HepG2 (cell line): Measurements from ENCODE around the gene VSNL1. TPM values are rescaled to one million over a fixed set of nuclear protein-coding genes. Genes with fewer than 3 reads are reported as not detected.

Source experiments
- ATAC-seq: fragments of 200-7000 bp; cut with Tn5 transposase; 3 replicates; pipeline ENCODE4 v1.9.1; 2020; ENCODE audit warnings: mild to moderate bottlenecking, moderate library complexity
- BruUV-seq: library from RNA; stranded (reverse); fragments of 400-500 nt; replicated peaks from 2 replicates; lab custom pipeline; 2021; lab: Mats Ljungman, UMichigan
- CTCF ChIA-PET: fragments of 300-600 bp; formaldehyde crosslinking; extraction: SDS; loops from one replicate; lab custom pipeline; 2021; ENCODE audit warnings: low total read pairs, inconsistent platforms, low intra/inter-chr PET ratio; lab: Yijun Ruan, JAX
- POLR2A ChIA-PET: fragments of 350-600 bp; sonication (Branson Sonifier 250); formaldehyde crosslinking; loops from one replicate; lab custom pipeline; 2020; ENCODE audit warnings: antibody characterized with exemption, inconsistent platforms; lab: Yijun Ruan, JAX
- DNase-seq: peaks from one replicate; pipeline ENCODE4 v3.0.0-alpha.2; 2015; ENCODE audit warnings: low spot score
- FAIRE-seq: peaks from 3 replicates; lab custom pipeline; 2011; peaks lifted over from hg19 to GRCh38; lab: Jason Lieb, UNC
- H2AFZ ChIP-seq: one replicate; pipeline ENCODE4 v1.6.1; 2011; ENCODE audit warnings: low read length, inconsistent platforms
- H3K27ac ChIP-seq: fragments of 300-600 bp; 3 replicates; pipeline ENCODE4 v1.8.0; 2011; ENCODE audit warnings: mixed run types, mild to moderate bottlenecking, mixed read lengths, low read length, inconsistent platforms; ENCODE audit not compliant: insufficient read depth; ENCODE audit errors: extremely low read length
- H3K27me3 ChIP-seq, 2 experiments: fragments of 200-600 bp in 1 of 2; 2 replicates in 1 of 2; 3 replicates in 1 of 2; pipeline versions ENCODE4 v1.6.0 to v1.8.0; 2011; ENCODE audit warnings: low read length in 2 of 2, mild to moderate bottlenecking in 2 of 2, moderate library complexity in 2 of 2, inconsistent platforms in 1 of 2; ENCODE audit not compliant: insufficient read depth in 2 of 2, control insufficient read depth in 1 of 2
- H3K36me3 ChIP-seq, 2 experiments: fragments of 200-600 bp in 1 of 2; replicated peaks in 1 of 2; 2 replicates in 1 of 2; 3 replicates in 1 of 2; pipeline versions ENCODE4 v1.5.1 to v1.8.0; 2011; ENCODE audit warnings: low read length in 2 of 2, inconsistent platforms in 1 of 2; ENCODE audit not compliant: insufficient read depth in 2 of 2, control insufficient read depth in 1 of 2
- H3K4me1 ChIP-seq: 2 replicates; pipeline ENCODE4 v1.5.1; 2012; ENCODE audit warnings: low read length, inconsistent platforms; ENCODE audit not compliant: insufficient read depth
- H3K4me2 ChIP-seq: 2 replicates; pipeline ENCODE4 v1.6.0; 2011; ENCODE audit warnings: low read depth, low read length, inconsistent platforms
- H3K4me3 ChIP-seq, 3 experiments: fragments of 200-600 bp in 1 of 3; sonication (generic), shearing (Covaris generic) in 1 of 3; replicated peaks in 1 of 3; 2 replicates each; pipeline ENCODE4 v1.5.1; 2011 to 2016; ENCODE audit warnings: low read length in 3 of 3, inconsistent platforms in 2 of 3, low read depth in 2 of 3, mild to moderate bottlenecking in 2 of 3, control low read depth in 1 of 3, mixed read lengths in 1 of 3; ENCODE audit not compliant: insufficient read depth in 1 of 3
- H3K79me2 ChIP-seq: one replicate; pipeline ENCODE4 v1.6.1; 2011; ENCODE audit warnings: low read length, inconsistent platforms; ENCODE audit not compliant: insufficient read depth
- H3K9ac ChIP-seq: 2 replicates; pipeline ENCODE4 v1.6.0; 2011; ENCODE audit warnings: mild to moderate bottlenecking, low read depth, low read length, inconsistent platforms; ENCODE audit not compliant: insufficient read depth
- H3K9me3 ChIP-seq: 2 replicates; pipeline ENCODE4 v1.5.1; 2012; ENCODE audit warnings: mild to moderate bottlenecking, low read length
- H4K20me1 ChIP-seq: 2 replicates; pipeline ENCODE4 v1.6.0; 2011; ENCODE audit warnings: inconsistent platforms, mild to moderate bottlenecking, low read length, moderate library complexity; ENCODE audit not compliant: insufficient read depth
- HMG20B ChIP-seq: conservative IDR thresholded peaks from 2 replicates; pipeline ENCODE4 v1.6.1; 2016; ENCODE audit warnings: missing genetic modification reagents, missing compliant biosample characterization
- KDM1A ChIP-seq: IDR thresholded peaks from 2 replicates; pipeline ENCODE4 v1.6.1; 2016; ENCODE audit warnings: missing compliant biosample characterization
- RELA ChIP-seq: sonication (generic); formaldehyde crosslinking; IDR thresholded peaks from 2 replicates; pipeline ENCODE4 v1.4.0; 2020; ENCODE audit warnings: missing genetic modification reagents
- TBX3 ChIP-seq: fragments of 450-650 bp; IDR thresholded peaks from 2 replicates; pipeline ENCODE4 v1.6.1; 2017; ENCODE audit warnings: antibody characterized with exemption, mild to moderate bottlenecking, inconsistent platforms, borderline replicate concordance
- ZNF629 ChIP-seq: sonication (generic); formaldehyde crosslinking; conservative IDR thresholded peaks from 2 replicates; pipeline ENCODE4 v1.5.0; 2020; ENCODE audit warnings: missing genetic modification reagents
- WGBS: methylation state at CpG from one replicate; pipeline ENCODE4 v1.1.6; 2017; ENCODE audit warnings: low lambda C conversion rate; 5-methylcytosine and 5-hydroxymethylcytosine counted together
- in situ Hi-C: cut with HindIII; loops from 2 replicates; pipeline ENCODE4 v1.10.0; 2017; ENCODE audit warnings: low pct_unique_long_range_greater_than_20kb; ENCODE audit not compliant: extremely low pct_ligation_motif_present
- intact Hi-C: fragments of 100-400 bp; cut with micrococcal nuclease; formaldehyde crosslinking; loops from one replicate; pipeline ENCODE4 v1.10.0; 2022; ENCODE audit not compliant: unreplicated experiment
- polyA plus RNA-seq, 8 experiments: library from polyadenylated mRNA; depleted of rRNA in 3 of 8; stranded (reverse) in 7 of 8; unstranded in 1 of 8; fragments of >200 nt; fragmentation: Illumina TruSeq in 4 of 8; extraction: Trizol in 4 of 8; gene quantifications; 2 replicates each; pipeline versions ENCODE4 v1.2.1 to v1.2.3, GENCODE V29; 2011 to 2016; ENCODE audit warnings: low read depth in 4 of 8, missing spikeins in 1 of 8, mixed read lengths in 1 of 8; ENCODE audit not compliant: insufficient read depth in 1 of 8
- total RNA-seq, 5 experiments: library from RNA; depleted of rRNA; stranded (reverse); fragments of >200 nt; fragmentation: Illumina TruSeq; extraction: Trizol; gene quantifications; 2 replicates each; pipeline ENCODE4 v1.2.3, GENCODE V29; 2016; ENCODE audit warnings: low read depth in 1 of 5
- TF ChIP-seq, protein P1 (sequence below): sonication (generic); formaldehyde crosslinking; conservative IDR thresholded peaks from 2 replicates; pipeline ENCODE4 v1.5.0; 2020; ENCODE audit warnings: missing genetic modification reagents

VSNL1 gene
- total and polyA plus RNA-seq, 2 of the 13 experiments (the other 11 are each of a cell fraction or from before 2014, with no cell fraction given) = 63.2 to 95.9 TPM

DNA sequence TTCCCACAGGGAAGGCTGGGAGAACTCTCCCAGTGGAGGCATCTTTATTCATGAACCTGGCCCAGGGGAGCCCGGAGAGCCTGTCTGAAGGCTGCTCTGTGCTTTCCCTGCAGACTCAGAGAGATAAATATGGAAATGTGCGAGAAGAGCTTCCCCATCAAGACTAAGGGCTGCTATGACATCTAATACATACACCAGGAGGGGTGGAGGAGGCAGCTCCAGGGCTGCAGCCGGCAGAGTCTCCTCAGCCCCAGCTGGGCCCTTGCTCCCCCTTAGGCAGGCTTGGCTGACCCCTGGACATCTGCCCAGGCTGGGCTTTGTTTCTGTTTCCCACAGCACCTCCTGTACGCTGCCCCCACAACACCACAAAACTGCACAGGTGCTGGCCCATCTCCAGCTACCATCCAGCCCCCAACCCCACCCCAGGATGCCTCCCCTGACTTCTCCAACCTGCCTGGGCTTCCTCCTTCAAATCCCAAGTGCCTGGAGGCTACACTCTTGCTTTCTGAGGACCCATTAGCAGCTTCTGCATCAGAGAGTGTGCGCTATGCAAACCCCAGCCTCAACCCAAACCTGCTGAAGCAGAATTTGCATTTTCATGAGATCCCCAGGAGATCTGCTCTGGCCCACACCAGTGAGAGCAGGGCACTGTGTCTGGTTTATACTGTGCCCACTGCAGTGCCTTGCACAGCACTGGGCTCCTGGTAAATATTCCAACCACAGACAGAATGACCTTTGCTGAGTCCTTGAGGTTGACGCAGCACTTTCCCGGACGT lies 96.8 kb downstream of the VSNL1 start:
- CTCF ChIA-PET = no interaction called here
- intact Hi-C loops (no loop called here), in situ Hi-C loops (no loop called here)
- Histone ChIP-seq H3K79me2 (no peaks in the 10 kb centered on the region), H3K27me3 (no peaks in the 10 kb centered on the region), H3K9me3 (no peaks in the 10 kb centered on the region), H3K36me3 (peaks cover 11 to 34% of the 10 kb centered on the region in 2 experiments), H3K4me2 (no peak overlapping the region), H4K20me1 (peaks cover 10% of the 10 kb centered on the region), H2AFZ (no peak overlapping the region), H3K9ac (no peak overlapping the region), H3K4me3 (no peak overlapping the region), H3K4me1 (no peaks in the 10 kb centered on the region), H3K27ac (no peak overlapping the region)
- 94% methylated on average over 8 of the region's 8 CpGs for WGBS
- TF ChIP-seq TBX3 = no peak
- POLR2A ChIA-PET = no interaction called here
- no TSS peak for BruUV-seq
- DNase-seq (no peak), FAIRE-seq (no peak), ATAC-seq (peak; percentile 29)

DNA sequence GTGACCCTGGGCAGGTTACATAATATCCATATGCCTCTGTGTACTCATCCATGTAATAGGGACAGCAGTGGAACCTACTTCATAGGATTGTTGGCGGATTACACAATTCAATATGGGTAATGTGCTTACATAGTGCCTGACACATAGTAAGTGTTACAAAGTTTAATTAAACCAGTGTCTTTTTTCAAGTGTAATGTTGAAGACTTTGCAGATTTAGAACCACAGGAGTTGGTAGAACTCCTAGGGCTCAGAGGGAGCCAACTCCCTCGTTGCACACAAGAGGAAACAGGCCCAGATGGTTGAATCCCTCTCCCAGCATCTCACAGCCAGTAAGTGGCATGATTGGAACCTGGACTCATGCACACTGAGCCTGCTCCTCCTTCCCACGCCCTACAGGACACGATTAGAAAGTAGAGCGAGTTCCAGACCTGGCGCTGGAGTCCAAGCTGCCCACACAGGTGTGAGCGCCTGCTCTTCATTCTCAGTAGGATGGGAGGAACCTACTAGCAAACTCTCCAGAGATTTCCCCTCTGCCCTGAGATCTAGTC lies 97.8 kb downstream of the VSNL1 start:
- no peak overlapping the region for H2AFZ ChIP-seq
- peaks cover 12 to 42% of the 10 kb centered on the region in 2 experiments for H3K36me3 ChIP-seq
- no peak for ATAC-seq
- POLR2A ChIA-PET = no interaction called here
- no peak overlapping the region for H3K27ac ChIP-seq
- in situ Hi-C loops = no loop called here
- TF ChIP-seq RELA (CRISPR knock-in tag) (no peak), KDM1A (peak; percentile 23; the same call in 1 of the 2 replicates), ZNF629 (CRISPR knock-in tag) (peak; percentile 85), HMG20B (CRISPR knock-in tag) (no peak)
- TF ChIP-seq, protein P1, sequence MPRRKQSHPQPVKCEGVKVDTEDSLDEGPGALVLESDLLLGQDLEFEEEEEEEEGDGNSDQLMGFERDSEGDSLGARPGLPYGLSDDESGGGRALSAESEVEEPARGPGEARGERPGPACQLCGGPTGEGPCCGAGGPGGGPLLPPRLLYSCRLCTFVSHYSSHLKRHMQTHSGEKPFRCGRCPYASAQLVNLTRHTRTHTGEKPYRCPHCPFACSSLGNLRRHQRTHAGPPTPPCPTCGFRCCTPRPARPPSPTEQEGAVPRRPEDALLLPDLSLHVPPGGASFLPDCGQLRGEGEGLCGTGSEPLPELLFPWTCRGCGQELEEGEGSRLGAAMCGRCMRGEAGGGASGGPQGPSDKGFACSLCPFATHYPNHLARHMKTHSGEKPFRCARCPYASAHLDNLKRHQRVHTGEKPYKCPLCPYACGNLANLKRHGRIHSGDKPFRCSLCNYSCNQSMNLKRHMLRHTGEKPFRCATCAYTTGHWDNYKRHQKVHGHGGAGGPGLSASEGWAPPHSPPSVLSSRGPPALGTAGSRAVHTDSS = no peak
- TF ChIP-seq, all 625 proteins: peak for 2
- H4K20me1 ChIP-seq = peaks cover 11% of the 10 kb centered on the region
- intact Hi-C loops = no loop called here
- H3K4me2 ChIP-seq = no peak overlapping the region
- BruUV-seq = no TSS peak
- peaks cover 5% of the 10 kb centered on the region; the same call in 1 of the 2 replicates for H3K4me1 ChIP-seq
- DNase-seq (no peak), FAIRE-seq (no peak)
- H3K27me3 ChIP-seq = no peaks in the 10 kb centered on the region
- no peak overlapping the region for H3K9ac ChIP-seq
- no peaks in the 10 kb centered on the region for H3K79me2 ChIP-seq
- no peaks in the 10 kb centered on the region for H3K9me3 ChIP-seq
- 91% methylated on average over 6 of the region's 7 CpGs for WGBS
- H3K4me3 ChIP-seq = no peak overlapping the region
- CTCF ChIA-PET = no interaction called here
